GM10266 (cell line): ENCODE results near the gene ZFAND2A.
A peak's percentile ranks its signal among the peaks of the same experiment; 100 is the strongest.
"Not testable (repeated sequence)": the region's sequence is repeated elsewhere in the genome, so short reads cannot be mapped to it uniquely, and the experiment has no call there.

Experiments used
- DNase-seq: peaks from one replicate; pipeline ENCODE4 v3.0.0; 2012; ENCODE audit errors: extremely low spot score
- CTCF ChIP-seq: IDR thresholded peaks from 2 replicates; pipeline ENCODE4 v1.5.1; 2012; ENCODE audit warnings: mild to moderate bottlenecking, low read depth; ENCODE audit not compliant: control insufficient read depth, insufficient read depth; ENCODE audit errors: missing control alignments

ZFAND2A gene

GRCh38 chr7:1172666-1173523, 12.9 kb upstream of the ZFAND2A start:
- TF ChIP-seq CTCF: no peak

GRCh38 chr7:1171516-1171915, 11.5 kb upstream of the ZFAND2A start:
- DNase-seq: not testable (repeated sequence)

More at GRCh38 chr7:1172666-1173523, 12.9 kb upstream of the ZFAND2A start:
- DNase-seq: no peak

GRCh38 chr7:1170741-1171501, 10.9 kb upstream of the ZFAND2A start:
- no peak for DNase-seq

GRCh38 chr7:1169409-1170368, 9.7 kb upstream of the ZFAND2A start:
- DNase-seq: peak; percentile 92
- TF ChIP-seq CTCF: peak; percentile 99

More at GRCh38 chr7:1170741-1171501, 10.9 kb upstream of the ZFAND2A start:
- no peak for TF ChIP-seq CTCF

GRCh38 chr7:1168422-1168821, 8.4 kb upstream of the ZFAND2A start:
- DNase-seq: no peak
- TF ChIP-seq CTCF: no peak

GRCh38 chr7:1164436-1164835, 4.4 kb upstream of the ZFAND2A start:
- no peak for DNase-seq
- no peak for TF ChIP-seq CTCF

GRCh38 chr7:1163121-1163520, 3.1 kb upstream of the ZFAND2A start:
- no peak for DNase-seq
- TF ChIP-seq CTCF: no peak
